H9 (cell line): Measurements from ENCODE around the gene LRCH1. TPM values are rescaled to one million over a fixed set of nuclear protein-coding genes. Genes with fewer than 3 reads are reported as not detected.

Experiments
- DNase-seq: peaks from one replicate; pipeline ENCODE4 v3.0.0-alpha.2; 2017
- H2AFZ ChIP-seq: one replicate; pipeline ENCODE4 v1.6.1; 2013; ENCODE audit warnings: mild to moderate bottlenecking, low read length, control low read depth, moderate library complexity
- H2AK5ac ChIP-seq: 2 replicates; pipeline ENCODE4 v1.6.1; 2013; ENCODE audit warnings: low read length, control low read depth, mixed read lengths; ENCODE audit not compliant: insufficient read length
- H2BK120ac ChIP-seq: one replicate; pipeline ENCODE4 v1.6.1; 2013; ENCODE audit warnings: low read depth, mild to moderate bottlenecking, low read length, control low read depth, inconsistent platforms; ENCODE audit not compliant: poor library complexity, severe bottlenecking
- H2BK12ac ChIP-seq: 2 replicates; pipeline ENCODE4 v1.6.1; 2013; ENCODE audit warnings: low read length, control low read depth, mixed read lengths, low read depth; ENCODE audit not compliant: insufficient read length
- H2BK15ac ChIP-seq: 2 replicates; pipeline ENCODE4 v1.6.1; 2013; ENCODE audit warnings: low read depth, low read length, control low read depth
- H2BK20ac ChIP-seq: one replicate; pipeline ENCODE4 v1.6.1; 2013; ENCODE audit warnings: low read depth, mild to moderate bottlenecking, low read length, control low read depth, inconsistent platforms; ENCODE audit not compliant: poor library complexity, severe bottlenecking
- H2BK5ac ChIP-seq: 2 replicates; pipeline ENCODE4 v1.6.1; 2013; ENCODE audit warnings: low read length, control low read depth, mixed read lengths; ENCODE audit not compliant: insufficient read length
- H3K14ac ChIP-seq: 2 replicates; pipeline ENCODE4 v1.6.1; 2013; ENCODE audit warnings: low read length, control low read depth; ENCODE audit not compliant: insufficient read depth
- H3K18ac ChIP-seq: 2 replicates; pipeline ENCODE4 v1.6.1; 2013; ENCODE audit warnings: low read depth, mild to moderate bottlenecking, mixed read lengths, low read length, control low read depth; ENCODE audit not compliant: insufficient read length
- H3K23ac ChIP-seq: 2 replicates; pipeline ENCODE4 v1.6.1; 2013; ENCODE audit warnings: low read length, control low read depth, mixed read lengths, low read depth; ENCODE audit not compliant: insufficient read length
- H3K23me2 ChIP-seq: 2 replicates; pipeline ENCODE4 v1.6.1; 2013; ENCODE audit warnings: low read depth, mild to moderate bottlenecking, mixed read lengths, low read length, control low read depth; ENCODE audit not compliant: insufficient read length, poor library complexity, severe bottlenecking
- H3K27ac ChIP-seq: 2 replicates; pipeline ENCODE4 v1.5.1; 2013; ENCODE audit warnings: low read length, control low read depth, mixed read lengths, low read depth; ENCODE audit not compliant: insufficient read length
- H3K27me3 ChIP-seq: 2 replicates; pipeline ENCODE4 v1.6.1; 2013; ENCODE audit warnings: low read length, control low read depth, inconsistent platforms; ENCODE audit not compliant: insufficient read depth
- H3K4ac ChIP-seq: 2 replicates; pipeline ENCODE4 v1.6.1; 2013; ENCODE audit warnings: low read depth, mild to moderate bottlenecking, control low read depth, inconsistent platforms, low read length, moderate library complexity
- H3K4me1 ChIP-seq: 2 replicates; pipeline ENCODE4 v1.6.1; 2013; ENCODE audit warnings: low read length, control low read depth, inconsistent platforms; ENCODE audit not compliant: insufficient read depth
- H3K4me2 ChIP-seq: 2 replicates; pipeline ENCODE4 v1.6.1; 2013; ENCODE audit warnings: low read length, control low read depth, mixed read lengths; ENCODE audit not compliant: insufficient read length, insufficient read depth
- H3K56ac ChIP-seq: 2 replicates; pipeline ENCODE4 v1.6.1; 2013; ENCODE audit warnings: low read depth, mild to moderate bottlenecking, mixed read lengths, low read length, control low read depth; ENCODE audit not compliant: insufficient read length
- H3K79me1 ChIP-seq: 2 replicates; pipeline ENCODE4 v1.6.1; 2013; ENCODE audit warnings: low read depth, mild to moderate bottlenecking, moderate library complexity, low read length, control low read depth, inconsistent platforms; ENCODE audit not compliant: insufficient read depth, poor library complexity, severe bottlenecking
- H3K79me2 ChIP-seq: 2 replicates; pipeline ENCODE4 v1.6.1; 2013; ENCODE audit warnings: low read length, control low read depth, inconsistent platforms; ENCODE audit not compliant: insufficient read depth
- H3K9ac ChIP-seq: 2 replicates; pipeline ENCODE4 v1.6.1; 2013; ENCODE audit warnings: low read length, control low read depth, mixed read lengths; ENCODE audit not compliant: insufficient read length; ENCODE audit errors: extremely low read depth
- H3K9me3 ChIP-seq: one replicate; pipeline ENCODE4 v1.6.1; 2013; ENCODE audit warnings: low read depth, low read length, inconsistent platforms; ENCODE audit not compliant: control insufficient read depth
- H3T11ph ChIP-seq: one replicate; pipeline ENCODE4 v1.6.1; 2013; ENCODE audit warnings: mild to moderate bottlenecking, low read length, control low read depth, inconsistent platforms
- H4K20me1 ChIP-seq: one replicate; pipeline ENCODE4 v1.6.1; 2013; ENCODE audit not compliant: control insufficient read depth, insufficient read length, insufficient read depth
- H4K5ac ChIP-seq: 2 replicates; pipeline ENCODE4 v1.6.1; 2013; ENCODE audit warnings: low read depth, mild to moderate bottlenecking, mixed read lengths, low read length, control low read depth; ENCODE audit not compliant: insufficient read length
- H4K8ac ChIP-seq: replicated peaks from 2 replicates; pipeline ENCODE4 v1.6.1; 2013; ENCODE audit warnings: low read length, control low read depth, mixed read lengths, low read depth; ENCODE audit not compliant: insufficient read length
- H4K91ac ChIP-seq: 2 replicates; pipeline ENCODE4 v1.6.1; 2013; ENCODE audit warnings: low read depth, mild to moderate bottlenecking, moderate library complexity, mixed read lengths, low read length, control low read depth; ENCODE audit not compliant: insufficient read length
- H3K27ac Mint-ChIP-seq, 3 experiments: 2 replicates in 2 of 3; 3 replicates in 1 of 3; pipeline ENCODE4 v1.8.0; 2020 to 2021; ENCODE audit warnings: mixed read lengths in 3 of 3, mild to moderate bottlenecking in 1 of 3, moderate library complexity in 1 of 3
- H3K27me3 Mint-ChIP-seq: 2 replicates; pipeline ENCODE4 v1.8.0; 2021; ENCODE audit warnings: low read depth, mild to moderate bottlenecking, moderate library complexity, mixed read lengths
- H3K36me3 Mint-ChIP-seq, 3 experiments: 2 replicates in 2 of 3; 3 replicates in 1 of 3; pipeline ENCODE4 v1.8.0; 2020 to 2021; ENCODE audit warnings: low read depth in 3 of 3, mixed read lengths in 3 of 3; ENCODE audit not compliant: insufficient read depth in 1 of 3
- H3K4me1 Mint-ChIP-seq, 2 experiments: 2 replicates each; pipeline ENCODE4 v1.8.0; 2020; ENCODE audit warnings: mixed read lengths in 2 of 2
- H3K4me3 Mint-ChIP-seq, 2 experiments: 2 replicates in 1 of 2; 3 replicates in 1 of 2; pipeline ENCODE4 v1.8.0; 2020 to 2021; ENCODE audit warnings: mild to moderate bottlenecking in 2 of 2, mixed read lengths in 2 of 2, moderate library complexity in 1 of 2
- H3K9me3 Mint-ChIP-seq, 2 experiments: 2 replicates in 1 of 2; 3 replicates in 1 of 2; pipeline ENCODE4 v1.8.0; 2020; ENCODE audit warnings: mild to moderate bottlenecking in 2 of 2, mixed read lengths in 2 of 2, moderate library complexity in 1 of 2
- CTCF ChIP-seq: fragments of 200-600 bp; sonication (generic); conservative IDR thresholded peaks from 3 replicates; pipeline ENCODE4 v1.8.0; 2021; ENCODE audit warnings: antibody characterized with exemption, mild to moderate bottlenecking
- WGBS: extraction: QIAGEN DNeasy Blood & Tissue Kit; methylation state at CpG from one replicate; pipeline ENCODE4 v1.1.7; 2013; ENCODE audit warnings: missing lambda C conversion rate, low lambda C conversion rate, mixed read lengths; ENCODE audit not compliant: insufficient read length; ENCODE audit errors: extremely low coverage; 5-methylcytosine and 5-hydroxymethylcytosine counted together
- total RNA-seq: library from RNA; stranded (reverse); gene quantifications from 2 replicates; pipeline ENCODE4 v1.2.1, GENCODE V29; 2021

LRCH1 gene
- total RNA-seq, 1 experiment from 2014 or later = 8.0 TPM

GRCh38 chr13:46602531-46602930 is 49.6 kb downstream of the LRCH1 start:
- H3K79me2 ChIP-seq = 0 out of 2 replicates have a peak, but pooled peaks cover 2% of the 10 kb centered on the region

More at GRCh38 chr13:46602531-46602930, 49.6 kb downstream of the LRCH1 start:
- no peak for TF ChIP-seq CTCF
- Histone ChIP-seq H3K4me2 (no peak overlapping the region), H4K20me1 (no peaks in the 10 kb centered on the region), H3K56ac (no peak overlapping the region), H3K79me1 (peaks cover 6% of the 10 kb centered on the region), H2BK20ac (no peak overlapping the region), H3K18ac (no peak overlapping the region), H3K9ac (no peak overlapping the region), H3K23me2 (no peaks in the 10 kb centered on the region), H3K23ac (no peak overlapping the region), H2BK5ac (no peak overlapping the region), H2AK5ac (no peak overlapping the region), H3K9me3 (no peaks in the 10 kb centered on the region), H3K4me1 (no peaks in the 10 kb centered on the region), H3K14ac (no peak overlapping the region), H3K27ac (no peak overlapping the region), H2BK120ac (no peak overlapping the region), H2BK15ac (no peak overlapping the region), H3T11ph (no peak overlapping the region), H4K5ac (no peak overlapping the region), H3K4ac (no peak overlapping the region), H4K91ac (no peak overlapping the region), H2AFZ (no peak overlapping the region), H4K8ac (no peak overlapping the region), H3K27me3 (no peaks in the 10 kb centered on the region), H2BK12ac (no peak overlapping the region)
- Mint-ChIP-seq H3K4me1 (peaks cover 5 to 8% of the 10 kb centered on the region in 2 experiments), H3K9me3 (no peaks in the 10 kb centered on the region), H3K27ac (no peak overlapping the region), H3K36me3 (peaks cover 0 to 6% (median 0%) of the 10 kb centered on the region in 3 experiments; a peak in 1 of 7 replicates), H3K4me3 (no peak overlapping the region; a peak in 1 of 5 replicates), H3K27me3 (peaks cover 2% of the 10 kb centered on the region; the same call in 1 of the 2 replicates)
- no CpG with 5 or more reads among the region's 4 CpGs for WGBS
- no peak for DNase-seq
